SK-N-SH (cell line): Measurements from ENCODE around the gene FAM131A. TPM values are rescaled to one million over a fixed set of nuclear protein-coding genes. Genes with fewer than 3 reads are reported as not detected.
A peak's percentile ranks its signal among the peaks of the same experiment; 100 is the strongest.

Experiments used
- CTCF ChIA-PET: fragments of 300-600, 350-600 bp; formaldehyde crosslinking; extraction: SDS; loops from one replicate; lab custom pipeline; 2021; lab: Yijun Ruan, JAX
- POLR2A ChIA-PET: fragments of 350-600 bp; sonication (Branson Sonifier 250); formaldehyde crosslinking; extraction: SDS; loops from one replicate; lab custom pipeline; 2020; ENCODE audit warnings: antibody characterized with exemption, inconsistent platforms; lab: Yijun Ruan, JAX
- DNase-seq: peaks from one replicate; pipeline ENCODE4 v3.0.0; 2012
- H2AFZ ChIP-seq: fragments of 200-600 bp; sonication (generic); 2 replicates; pipeline ENCODE4 v1.8.1; 2016; ENCODE audit warnings: antibody characterized with exemption, mild to moderate bottlenecking, low read depth
- H3F3A ChIP-seq: fragments of 200-600 bp; sonication (generic); replicated peaks from 2 replicates; pipeline ENCODE3; 2016; ENCODE audit warnings: antibody characterized with exemption, mild to moderate bottlenecking; ENCODE audit not compliant: insufficient read depth
- H3K27ac ChIP-seq, 2 experiments: fragments of 200-500 bp in 1 of 2; fragments of 200-600 bp in 1 of 2; sonication (Bioruptor generic) in 1 of 2; sonication (generic), shearing (Covaris generic) in 1 of 2; 2 replicates each; pipeline versions ENCODE4 v1.5.1 to v1.6.1; 2014 to 2016; ENCODE audit warnings: low read depth in 2 of 2, inconsistent platforms in 1 of 2, low read length in 1 of 2, mild to moderate bottlenecking in 1 of 2, mixed read lengths in 1 of 2
- H3K27me3 ChIP-seq: fragments of 200-600 bp; sonication (generic), shearing (Covaris generic); 2 replicates; pipeline ENCODE4 v1.6.1; 2016; ENCODE audit warnings: mixed run types; ENCODE audit not compliant: insufficient read depth
- H3K36me3 ChIP-seq, 2 experiments: fragments of 200-500 bp in 1 of 2; fragments of 200-600 bp in 1 of 2; sonication (Bioruptor generic) in 1 of 2; sonication (generic) in 1 of 2; replicated peaks in 1 of 2; 2 replicates each; pipeline versions ENCODE3 to v1.5.1; 2014 to 2016; ENCODE audit warnings: low read length in 1 of 2, mild to moderate bottlenecking in 1 of 2; ENCODE audit not compliant: insufficient read depth in 2 of 2, control insufficient read depth in 1 of 2
- H3K4me1 ChIP-seq, 2 experiments: fragments of 200-500 bp in 1 of 2; fragments of 200-600 bp in 1 of 2; sonication (Bioruptor generic) in 1 of 2; sonication (generic), shearing (Covaris generic) in 1 of 2; 2 replicates each; pipeline versions ENCODE4 v1.5.1 to v1.6.1; 2014 to 2016; ENCODE audit warnings: low read depth in 1 of 2, low read length in 1 of 2, mixed run types in 1 of 2; ENCODE audit not compliant: insufficient read depth in 2 of 2, control insufficient read depth in 1 of 2
- H3K4me2 ChIP-seq: fragments of 200-600 bp; sonication (generic), shearing (Covaris generic); 2 replicates; pipeline ENCODE4 v1.6.1; 2017; ENCODE audit warnings: mixed run types
- H3K4me3 ChIP-seq, 2 experiments: fragments of 200-500 bp in 1 of 2; fragments of 200-600 bp in 1 of 2; sonication (Bioruptor generic) in 1 of 2; sonication (generic), shearing (Covaris generic) in 1 of 2; 2 replicates each; pipeline versions ENCODE4 v1.5.1 to v1.8.1; 2014 to 2016; ENCODE audit warnings: low read depth in 2 of 2, inconsistent platforms in 1 of 2, low read length in 1 of 2, mild to moderate bottlenecking in 1 of 2, mixed read lengths in 1 of 2, moderate library complexity in 1 of 2
- H3K79me2 ChIP-seq: fragments of 200-600 bp; sonication (generic); 2 replicates; pipeline ENCODE4 v1.8.1; 2017; ENCODE audit warnings: mild to moderate bottlenecking; ENCODE audit not compliant: insufficient read depth
- H3K9ac ChIP-seq: fragments of 200-600 bp; sonication (generic); 2 replicates; pipeline ENCODE4 v1.6.1; 2017; ENCODE audit warnings: mixed run types
- H3K9me2 ChIP-seq: fragments of 200-600 bp; sonication (generic); 2 replicates; pipeline ENCODE4 v1.6.1; 2017; ENCODE audit warnings: mixed run types
- H3K9me3 ChIP-seq: fragments of 200-600 bp; sonication (generic); 2 replicates; pipeline ENCODE4 v1.6.1; 2017; ENCODE audit warnings: mixed run types, mild to moderate bottlenecking, moderate library complexity
- H4K20me1 ChIP-seq: fragments of 200-600 bp; sonication (generic); 2 replicates; pipeline ENCODE4 v1.6.1; 2017; ENCODE audit warnings: mild to moderate bottlenecking, mixed run types; ENCODE audit not compliant: insufficient read depth
- CHD2 ChIP-seq: fragments of 150-350 bp; IDR thresholded peaks from 2 replicates; pipeline ENCODE4 v1.6.1; 2018; ENCODE audit warnings: low read length; ENCODE audit not compliant: partially characterized antibody
- CTCF ChIP-seq: fragments of 200-600 bp; sonication (generic); IDR thresholded peaks from 2 replicates; pipeline ENCODE4 v1.6.1; 2017; ENCODE audit warnings: antibody characterized with exemption, mild to moderate bottlenecking, moderate library complexity
- ELF1 ChIP-seq: IDR thresholded peaks from 2 replicates; pipeline ENCODE4 v1.4.0; 2012
- EZH2phosphoT487 ChIP-seq: fragments of 200-600 bp; sonication (generic); IDR thresholded peaks from 2 replicates; pipeline ENCODE4 v1.6.1; 2017; ENCODE audit warnings: low read depth, mixed run types, mild to moderate bottlenecking, antibody characterized with exemption, moderate library complexity, borderline replicate concordance
- FOSL2 ChIP-seq: IDR thresholded peaks from 2 replicates; pipeline ENCODE4 v1.4.0; 2012; ENCODE audit warnings: low read depth, mild to moderate bottlenecking, moderate library complexity, borderline replicate concordance
- FOXM1 ChIP-seq: IDR thresholded peaks from 2 replicates; pipeline ENCODE4 v1.4.0; 2012; ENCODE audit warnings: low read depth, mild to moderate bottlenecking
- GABPA ChIP-seq: IDR thresholded peaks from 2 replicates; pipeline ENCODE4 v1.4.0; 2012; ENCODE audit warnings: low read depth, mild to moderate bottlenecking
- GATA2 ChIP-seq: sonication (generic); formaldehyde crosslinking; IDR thresholded peaks from 2 replicates; pipeline ENCODE4 v1.5.0; 2020; ENCODE audit warnings: mild to moderate bottlenecking, missing genetic modification reagents
- MXI1 ChIP-seq: IDR thresholded peaks from 2 replicates; pipeline ENCODE4 v1.6.1; 2012; ENCODE audit warnings: mild to moderate bottlenecking, low read depth, low read length, improper control_type of control experiment
- RCOR1 ChIP-seq: fragments of 150-350 bp; IDR thresholded peaks from 2 replicates; pipeline ENCODE4 v1.6.1; 2017; ENCODE audit warnings: antibody characterized with exemption, low read length
- RXRA ChIP-seq: IDR thresholded peaks from 2 replicates; pipeline ENCODE4 v1.4.0; 2012; ENCODE audit warnings: low read depth, mild to moderate bottlenecking, borderline replicate concordance
- SIN3A ChIP-seq: IDR thresholded peaks from 2 replicates; pipeline ENCODE4 v1.6.1; 2012; ENCODE audit warnings: low read depth, mild to moderate bottlenecking, low read length, moderate library complexity, borderline replicate concordance
- SMC3 ChIP-seq: IDR thresholded peaks from 2 replicates; pipeline ENCODE4 v1.6.1; 2012; ENCODE audit warnings: low read depth, low read length, improper control_type of control experiment
- TAF1 ChIP-seq: IDR thresholded peaks from 2 replicates; pipeline ENCODE4 v1.6.1; 2012; ENCODE audit warnings: low read depth, mild to moderate bottlenecking, low read length, moderate library complexity, borderline replicate concordance
- TCF12 ChIP-seq: IDR thresholded peaks from 2 replicates; pipeline ENCODE4 v1.4.0; 2012
- USF1 ChIP-seq: IDR thresholded peaks from 2 replicates; pipeline ENCODE4 v1.4.0; 2012; ENCODE audit warnings: low read depth, borderline replicate concordance
- USF2 ChIP-seq: fragments of 150-350 bp; IDR thresholded peaks from 2 replicates; pipeline ENCODE4 v1.6.1; 2017; ENCODE audit warnings: antibody characterized with exemption, low read length, low read depth, borderline replicate concordance
- ZBTB33 ChIP-seq: IDR thresholded peaks from 2 replicates; pipeline ENCODE4 v1.4.0; 2012; ENCODE audit warnings: low read depth, borderline replicate concordance
- WGBS: methylation state at CpG from one replicate; pipeline ENCODE4 v1.1.6; 2017; ENCODE audit warnings: low lambda C conversion rate; 5-methylcytosine and 5-hydroxymethylcytosine counted together
- polyA plus RNA-seq, 3 experiments: library from polyadenylated mRNA; depleted of rRNA; stranded (reverse); fragments of >200 nt; gene quantifications; 2 replicates each; pipeline ENCODE4 v1.2.3, GENCODE V29; 2012

Gene FAM131A
- polyA plus RNA-seq, 1 of the 3 experiments (the other 2 are of a cell fraction), result 31.6 TPM

GRCh38 chr3:184296616-184297015, 40.8 kb upstream of the FAM131A start:
- no peak overlapping the region for H3K9ac ChIP-seq
- H3K36me3 ChIP-seq, result peaks cover 13 to 14% of the 10 kb centered on the region in 2 experiments
- no peak for DNase-seq
- CTCF ChIA-PET, result interaction anchor here (1.4 kb wide), 1 partner anchor 11 kb away, joined by 5 read pairs; no protein-coding TSS in a partner anchor
- no peak overlapping the region for H2AFZ ChIP-seq
- H4K20me1 ChIP-seq, result peaks cover 13% of the 10 kb centered on the region
- peaks cover 22% of the 10 kb centered on the region for H3F3A ChIP-seq
- no peak for TF ChIP-seq TCF12
- no peak for TF ChIP-seq GATA2 (CRISPR knock-in tag)
- no peak for TF ChIP-seq EZH2phosphoT487
- TF ChIP-seq ZBTB33, result no peak
- no peak for TF ChIP-seq RXRA
- TF ChIP-seq USF2, result no peak
- TF ChIP-seq SIN3A, result no peak
- TF ChIP-seq FOSL2, result no peak
- TF ChIP-seq USF1, result no peak
- TF ChIP-seq FOXM1, result no peak
- TF ChIP-seq SMC3, result no peak
- no peak overlapping the region for H3K27ac ChIP-seq
- no peaks in the 10 kb centered on the region for H3K9me3 ChIP-seq
- H3K4me3 ChIP-seq, result no peak overlapping the region
- 92% methylated on average over 7 of the region's 7 CpGs for WGBS
- H3K27me3 ChIP-seq, result no peaks in the 10 kb centered on the region; the same call in 1 of the 2 replicates
- peaks cover 9 to 10% of the 10 kb centered on the region in 2 experiments; a peak in 3 of 4 replicates for H3K4me1 ChIP-seq
- peaks cover 26% of the 10 kb centered on the region for H3K79me2 ChIP-seq
- POLR2A ChIA-PET, result no interaction called here
- H3K9me2 ChIP-seq, result no peaks in the 10 kb centered on the region
- H3K4me2 ChIP-seq, result no peak overlapping the region

GRCh38 chr3:184298759-184299487, 38.5 kb upstream of the FAM131A start, which contains the start of gene PSMD2:
Gene PSMD2, plus strand, starts transcription at chr3:184299241. Its CDS starts 26 bp downstream, at chr3:184299267.
- WGBS, result 1% methylated on average over 20 of the region's 78 CpGs
- peak within 1 kb of the TSS; percentile 91 for H3K4me2 ChIP-seq
- H3K36me3 ChIP-seq, result peaks cover 36 to 38% of the 10 kb centered on the region in 2 experiments
- peak within 1 kb of the TSS; percentile 94 for H3K9ac ChIP-seq
- peaks cover 9 to 10% of the 10 kb centered on the region in 2 experiments; a peak in 3 of 4 replicates for H3K4me1 ChIP-seq
- H3K27ac ChIP-seq, result peak within 1 kb of the TSS; percentile 78 to 87
- CTCF ChIA-PET, result interaction anchor here (1.0 to 1.6 kb wide), 3 partner anchors 10 to 55 kb away, joined by 3 to 6 read pairs (median 4); partner anchors contain the start of gene EEF1AKMT4
- H3K27me3 ChIP-seq, result no peaks in the 10 kb centered on the region; the same call in 1 of the 2 replicates
- POLR2A ChIA-PET, result no interaction called here
- no peaks in the 10 kb centered on the region for H3K9me3 ChIP-seq
- H3K4me3 ChIP-seq, result peak within 1 kb of the TSS; percentile 94 to 96
- peak within 1 kb of the TSS; percentile 99 for H2AFZ ChIP-seq
- no peaks in the 10 kb centered on the region for H3K9me2 ChIP-seq
- peaks cover 22% of the 10 kb centered on the region for H3F3A ChIP-seq
- peak; percentile 99 for DNase-seq
- H3K79me2 ChIP-seq, result peaks cover 49% of the 10 kb centered on the region
- peaks cover 18% of the 10 kb centered on the region for H4K20me1 ChIP-seq
- TF ChIP-seq SIN3A (peak; percentile 85), CTCF (no peak), FOXM1 (no peak), TCF12 (peak; percentile 21; the same call in 1 of the 2 replicates), FOSL2 (no peak), CHD2 (peak; percentile 99), GABPA (peak; percentile 69), SMC3 (no peak), RCOR1 (peak; percentile 67; the same call in 1 of the 2 replicates), RXRA (no peak), ELF1 (peak; percentile 71), TAF1 (peak; percentile 85), MXI1 (peak; percentile 45; the same call in 1 of the 2 replicates)
